Mucosa of descending colon (tissue), 3 donors: ENCODE data around the gene CCND3. TPM values are rescaled to one million over a fixed set of nuclear protein-coding genes. Genes with fewer than 3 reads are reported as not detected.

Experiments used
- ATAC-seq: fragments of 200-7000 bp; cut with Tn5 transposase; one replicate; pipeline ENCODE4 v1.9.1; 2020; ENCODE audit warnings: mild to moderate bottlenecking, moderate library complexity
- DNase-seq, 3 donors: peaks; one replicate each; pipeline ENCODE4 v3.0.0-alpha.2; 2020
- H3K36me3 ChIP-seq: fragments of 200-600 bp; one replicate; pipeline ENCODE4 v1.8.0; 2021; ENCODE audit warnings: low read depth, mild to moderate bottlenecking
- H3K4me1 ChIP-seq: fragments of 200-600 bp; one replicate; pipeline ENCODE4 v1.8.0; 2021; ENCODE audit warnings: low read depth, mild to moderate bottlenecking
- H3K4me3 ChIP-seq: fragments of 200-600 bp; one replicate; pipeline ENCODE4 v1.8.0; 2021; ENCODE audit warnings: mild to moderate bottlenecking
- H3K9me3 ChIP-seq: fragments of 200-600 bp; one replicate; pipeline ENCODE4 v1.8.0; 2021; ENCODE audit warnings: mild to moderate bottlenecking
- intact Hi-C, 2 donors: fragments of 100-400 bp; cut with DNase I in 1 of 2; cut with micrococcal nuclease in 1 of 2; formaldehyde crosslinking; loops; one replicate each; pipeline versions ENCODE4 v1.11.0 to v1.11.1; 2022; cut with DNase I, micrococcal nuclease
- total RNA-seq, 3 donors: library from RNA; stranded (reverse); fragmentation: NEBNext Ultra II Directional in 2 of 3; extraction: Animal tissue kit (Norgen Biotek cat#: 25700) in 2 of 3; gene quantifications; one replicate each; pipeline versions ENCODE4 v1.2.1 to v1.2.4, GENCODE V29; 2021 to 2023
- TF ChIP-seq, protein P1 (sequence below): fragments of 200-600 bp; IDR thresholded peaks from one replicate; pipeline ENCODE4 v1.8.0; 2022; ENCODE audit warnings: antibody characterized with exemption, mild to moderate bottlenecking
- donor health status: DM: no; HTN: no; CAD: no; lungs with moderate emphysema.
- donor health status: DM: no; HTN: no; CAD: no.
- donor health status: DM: no; HTN: yes; CAD: no.

CCND3 gene
- total RNA-seq, 3 donors from 2014 or later, result 51.2 to 69.1 (median 60.0) TPM

- H3K4me3 ChIP-seq, result no peak overlapping the region
- H3K36me3 ChIP-seq, result peaks cover 5% of the 10 kb centered on the region
- intact Hi-C loops, result no loop called here
- ATAC-seq (no peak), DNase-seq (peak in 1 of 3 donors; percentile 32)
- H3K9me3 ChIP-seq, result no peaks in the 10 kb centered on the region
- H3K4me1 ChIP-seq, result peaks cover 23% of the 10 kb centered on the region
- TF ChIP-seq, protein P1, sequence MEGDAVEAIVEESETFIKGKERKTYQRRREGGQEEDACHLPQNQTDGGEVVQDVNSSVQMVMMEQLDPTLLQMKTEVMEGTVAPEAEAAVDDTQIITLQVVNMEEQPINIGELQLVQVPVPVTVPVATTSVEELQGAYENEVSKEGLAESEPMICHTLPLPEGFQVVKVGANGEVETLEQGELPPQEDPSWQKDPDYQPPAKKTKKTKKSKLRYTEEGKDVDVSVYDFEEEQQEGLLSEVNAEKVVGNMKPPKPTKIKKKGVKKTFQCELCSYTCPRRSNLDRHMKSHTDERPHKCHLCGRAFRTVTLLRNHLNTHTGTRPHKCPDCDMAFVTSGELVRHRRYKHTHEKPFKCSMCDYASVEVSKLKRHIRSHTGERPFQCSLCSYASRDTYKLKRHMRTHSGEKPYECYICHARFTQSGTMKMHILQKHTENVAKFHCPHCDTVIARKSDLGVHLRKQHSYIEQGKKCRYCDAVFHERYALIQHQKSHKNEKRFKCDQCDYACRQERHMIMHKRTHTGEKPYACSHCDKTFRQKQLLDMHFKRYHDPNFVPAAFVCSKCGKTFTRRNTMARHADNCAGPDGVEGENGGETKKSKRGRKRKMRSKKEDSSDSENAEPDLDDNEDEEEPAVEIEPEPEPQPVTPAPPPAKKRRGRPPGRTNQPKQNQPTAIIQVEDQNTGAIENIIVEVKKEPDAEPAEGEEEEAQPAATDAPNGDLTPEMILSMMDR, result no peak
Measured at GRCh38 chr6:41935685-41936072, 5.9 kb downstream of the CCND3 start.

DNA sequence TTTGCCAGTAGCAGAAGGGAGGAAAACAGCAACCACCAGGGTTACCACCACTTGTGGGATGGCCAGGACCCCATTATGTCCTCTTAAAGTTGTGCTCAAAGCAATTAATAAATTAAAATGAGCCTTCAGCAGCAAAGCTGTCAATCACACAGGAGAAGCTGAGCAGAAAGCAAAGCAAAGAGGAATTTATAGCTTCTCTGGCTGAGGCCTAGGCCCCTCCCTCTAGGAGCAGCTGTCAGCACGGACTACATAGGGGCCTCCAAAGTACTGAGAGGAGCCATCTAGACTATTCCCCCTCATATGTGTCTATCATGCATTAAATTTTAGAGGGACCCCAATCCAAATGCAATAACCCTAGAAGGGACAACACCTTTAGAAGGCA, 6.4 kb downstream of the CCND3 start:
- H3K36me3 ChIP-seq, result peaks cover 5% of the 10 kb centered on the region
- H3K9me3 ChIP-seq, result no peaks in the 10 kb centered on the region
- TF ChIP-seq, protein P1, result no peak
- H3K4me1 ChIP-seq, result peaks cover 18% of the 10 kb centered on the region
- no peak for DNase-seq
- no peak overlapping the region for H3K4me3 ChIP-seq
- intact Hi-C loops, result no loop called here
- no peak for ATAC-seq

GRCh38 chr6:41934278-41935192, 7.1 kb downstream of the CCND3 start:
- no peak for ATAC-seq
- TF ChIP-seq, protein P1, result no peak
- H3K4me3 ChIP-seq, result no peak overlapping the region
- peaks cover 5% of the 10 kb centered on the region for H3K36me3 ChIP-seq
- peaks cover 11% of the 10 kb centered on the region for H3K4me1 ChIP-seq
- intact Hi-C loops, result no loop called here
- no peaks in the 10 kb centered on the region for H3K9me3 ChIP-seq
- no peak for DNase-seq

- H3K36me3 ChIP-seq, result peaks cover 14% of the 10 kb centered on the region
Measured at GRCh38 chr6:41932378-41932777, 9.2 kb downstream of the CCND3 start.

GRCh38 chr6:41931792-41932191, 9.8 kb downstream of the CCND3 start:
- TF ChIP-seq, protein P1, result no peak
- peaks cover 3% of the 10 kb centered on the region for H3K4me1 ChIP-seq
- no peak overlapping the region for H3K4me3 ChIP-seq
- DNase-seq (no peak), ATAC-seq (no peak)
- H3K36me3 ChIP-seq, result peaks cover 14% of the 10 kb centered on the region
- intact Hi-C loops, result no loop called here
- no peaks in the 10 kb centered on the region for H3K9me3 ChIP-seq

More at GRCh38 chr6:41932378-41932777, 9.2 kb downstream of the CCND3 start:
- DNase-seq (no peak), ATAC-seq (no peak)
- Histone ChIP-seq H3K9me3 (no peaks in the 10 kb centered on the region), H3K4me3 (no peak overlapping the region), H3K4me1 (peaks cover 3% of the 10 kb centered on the region)
- TF ChIP-seq, protein P1, result no peak
- intact Hi-C loops, result no loop called here
